Smooth muscle cell (in vitro differentiated cells): Measurements from ENCODE around the gene APH1B. TPM values are rescaled to one million over a fixed set of nuclear protein-coding genes. Genes with fewer than 3 reads are reported as not detected.

Experiments
- DNase-seq: peaks from one replicate; lab custom pipeline; 2025; ENCODE audit not compliant: unreplicated experiment; lab: John Stamatoyannopoulos, UW
- H2AFZ ChIP-seq: fragments of 200-600 bp; sonication (generic); 2 replicates; pipeline ENCODE4 v1.6.0; 2016; ENCODE audit warnings: antibody characterized with exemption, low read depth, mild to moderate bottlenecking
- H3F3A ChIP-seq: fragments of 200-600 bp; sonication (generic); 2 replicates; pipeline ENCODE4 v1.6.0; 2017; ENCODE audit warnings: antibody characterized with exemption, low read depth
- H3K27ac ChIP-seq: fragments of 200-600 bp; sonication (generic); 2 replicates; pipeline ENCODE4 v1.5.1; 2016; ENCODE audit warnings: low read depth, mild to moderate bottlenecking
- H3K27me3 ChIP-seq: fragments of 200-600 bp; sonication (generic); 2 replicates; pipeline ENCODE4 v1.6.1; 2016; ENCODE audit warnings: low read depth, mild to moderate bottlenecking
- H3K36me3 ChIP-seq: fragments of 200-600 bp; sonication (generic); 2 replicates; pipeline ENCODE4 v1.5.1; 2016; ENCODE audit warnings: low read depth
- H3K4me1 ChIP-seq: fragments of 200-600 bp; sonication (generic); 2 replicates; pipeline ENCODE4 v1.5.1; 2016; ENCODE audit warnings: low read depth
- H3K4me2 ChIP-seq: fragments of 200-600 bp; sonication (generic); 2 replicates; pipeline ENCODE4 v1.6.0; 2016; ENCODE audit warnings: mild to moderate bottlenecking
- H3K4me3 ChIP-seq: fragments of 200-600 bp; sonication (generic); 2 replicates; pipeline ENCODE4 v1.5.1; 2016; ENCODE audit warnings: mild to moderate bottlenecking
- H3K79me2 ChIP-seq: fragments of 200-600 bp; sonication (generic); 2 replicates; pipeline ENCODE4 v1.6.0; 2016; ENCODE audit warnings: low read depth, mild to moderate bottlenecking
- H3K9ac ChIP-seq: fragments of 200-600 bp; sonication (generic); 2 replicates; pipeline ENCODE4 v1.6.0; 2016; ENCODE audit warnings: low read depth
- H3K9me3 ChIP-seq: fragments of 200-600 bp; sonication (generic); replicated peaks from 2 replicates; pipeline ENCODE4 v1.5.1; 2016; ENCODE audit warnings: low read depth
- H4K20me1 ChIP-seq: fragments of 200-600 bp; sonication (generic); 2 replicates; pipeline ENCODE4 v1.6.0; 2016; ENCODE audit warnings: low read depth
- CTCF ChIP-seq: fragments of 200-600 bp; sonication (generic); IDR thresholded peaks from 2 replicates; pipeline ENCODE4 v1.5.1; 2017; ENCODE audit warnings: borderline replicate concordance, mild to moderate bottlenecking, antibody characterized with exemption; ENCODE audit not compliant: insufficient read depth, poor library complexity, severe bottlenecking
- WGBS: methylation state at CpG from one replicate; pipeline ENCODE4 v1.1.7; 2016; ENCODE audit warnings: low lambda C conversion rate; 5-methylcytosine and 5-hydroxymethylcytosine counted together
- polyA plus RNA-seq: library from polyadenylated mRNA; unstranded; fragments of >200 nt; fragmentation: Nextera tagmentation; extraction: Ambion mirVana; gene quantifications from 2 replicates; pipeline ENCODE4 v1.2.1, GENCODE V29; 2016
- total RNA-seq: library from RNA; depleted of rRNA; stranded (reverse); fragments of >200 nt; gene quantifications from 2 replicates; pipeline ENCODE4 v1.2.3, GENCODE V29; 2014

The APH1B gene
- total and polyA plus RNA-seq, 2 experiments from 2014 or later, result 14.3 to 15.5 TPM

DNA sequence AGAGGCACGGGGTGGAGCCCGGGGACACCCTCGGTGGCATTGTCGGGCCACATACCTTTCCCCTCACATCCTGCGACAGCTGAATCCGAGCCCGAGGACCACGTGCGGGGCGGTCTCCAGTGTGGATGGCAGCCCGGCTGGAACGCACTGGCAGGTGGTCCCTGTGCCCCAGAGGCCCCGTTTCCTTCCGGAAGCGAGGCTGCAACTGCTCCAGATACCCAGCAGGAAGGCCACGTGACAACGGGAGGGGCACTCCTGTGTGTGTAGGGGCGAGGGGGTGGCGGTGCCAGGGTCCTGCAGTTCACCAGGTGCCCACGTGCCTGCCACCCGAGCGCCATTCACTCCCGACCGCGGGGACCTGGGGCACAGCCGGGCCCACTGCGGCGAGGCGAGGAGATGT, 44.1 kb downstream of the APH1B start:
- DNase-seq, result no peak
- TF ChIP-seq CTCF, result no peak
- Histone ChIP-seq H3F3A (no peaks in the 10 kb centered on the region), H3K36me3 (no peaks in the 10 kb centered on the region), H3K79me2 (no peaks in the 10 kb centered on the region), H3K27me3 (no peaks in the 10 kb centered on the region), H4K20me1 (no peaks in the 10 kb centered on the region), H3K4me2 (no peak overlapping the region), H2AFZ (no peak overlapping the region), H3K9me3 (no peaks in the 10 kb centered on the region), H3K4me3 (no peak overlapping the region), H3K27ac (no peak overlapping the region), H3K4me1 (no peaks in the 10 kb centered on the region), H3K9ac (no peak overlapping the region)
- WGBS, result 97% methylated on average over 29 of the region's 29 CpGs

DNA sequence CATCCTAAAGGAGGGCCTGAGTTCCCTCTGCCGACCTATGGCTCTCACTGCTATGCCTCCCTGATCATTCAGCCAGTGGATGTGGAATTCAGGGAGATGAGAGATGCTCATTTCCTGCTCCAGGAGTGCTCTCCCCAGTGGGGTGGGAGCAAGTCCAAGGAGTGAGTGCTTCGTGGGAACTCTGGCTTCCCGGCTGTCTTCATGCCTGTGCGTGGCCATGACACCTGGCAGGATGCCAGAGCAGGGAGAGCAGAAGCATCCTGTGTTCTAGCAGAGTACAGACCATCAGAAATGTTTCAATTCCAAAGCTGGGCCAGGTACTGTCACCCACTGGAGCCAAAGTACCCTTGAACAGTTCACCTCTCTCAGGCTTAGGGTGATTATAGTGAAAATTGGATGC, 45.1 kb downstream of the APH1B start:
- no peaks in the 10 kb centered on the region for H3K36me3 ChIP-seq
- H3K9me3 ChIP-seq, result no peaks in the 10 kb centered on the region
- H3K4me3 ChIP-seq, result no peak overlapping the region
- H3K27ac ChIP-seq, result no peak overlapping the region
- WGBS, result 62% methylated on average over 4 of the region's 4 CpGs
- TF ChIP-seq CTCF, result no peak
- no peak overlapping the region for H2AFZ ChIP-seq
- no peaks in the 10 kb centered on the region for H3F3A ChIP-seq
- H4K20me1 ChIP-seq, result no peaks in the 10 kb centered on the region
- H3K27me3 ChIP-seq, result no peaks in the 10 kb centered on the region
- H3K4me1 ChIP-seq, result no peaks in the 10 kb centered on the region
- H3K79me2 ChIP-seq, result no peaks in the 10 kb centered on the region
- no peak overlapping the region for H3K9ac ChIP-seq
- no peak for DNase-seq
- no peak overlapping the region for H3K4me2 ChIP-seq

DNA sequence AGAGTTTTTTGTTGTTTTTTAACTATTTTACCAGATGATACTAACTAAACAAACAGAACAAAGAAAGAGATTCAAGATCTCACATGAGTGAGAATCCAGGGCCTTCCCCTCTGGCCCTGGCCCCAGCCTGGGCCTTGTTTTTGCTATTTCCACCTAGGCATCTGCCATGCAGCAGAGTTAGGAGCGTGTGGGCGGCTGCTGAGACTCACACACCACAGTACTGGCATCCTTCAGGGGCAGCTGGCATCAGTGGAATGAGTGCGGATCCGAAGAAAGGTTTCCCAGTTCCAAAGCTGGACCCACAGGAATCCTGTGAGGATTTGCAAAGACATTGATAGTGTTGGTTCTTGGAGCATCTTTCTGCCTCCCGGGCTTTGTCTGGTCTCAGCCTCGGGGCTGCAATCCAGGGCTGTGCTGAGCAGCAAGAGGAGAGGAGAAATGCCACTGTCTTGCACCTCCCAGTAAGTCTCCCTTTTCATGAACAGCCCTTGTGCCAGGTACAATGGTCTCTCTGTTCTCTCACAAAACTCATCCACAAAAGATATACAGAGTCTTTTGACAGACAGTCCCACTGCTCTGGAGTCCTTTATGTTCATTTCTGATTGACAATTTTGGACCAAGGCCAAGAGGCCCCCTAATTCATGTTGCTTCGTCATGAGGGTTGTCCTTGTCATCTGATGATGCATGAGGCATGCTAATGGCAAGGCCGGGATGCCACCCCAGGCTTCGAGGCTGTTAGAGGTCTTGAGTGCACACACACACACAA, 46.6 kb downstream of the APH1B start:
- 88% methylated on average over 9 of the region's 9 CpGs for WGBS
- Histone ChIP-seq H3K36me3 (no peaks in the 10 kb centered on the region), H3K9ac (no peak overlapping the region), H3K4me1 (no peaks in the 10 kb centered on the region), H3K4me2 (no peak overlapping the region), H2AFZ (no peak overlapping the region), H3K27ac (no peak overlapping the region), H3K9me3 (no peaks in the 10 kb centered on the region), H3K4me3 (no peak overlapping the region), H4K20me1 (no peaks in the 10 kb centered on the region), H3F3A (no peaks in the 10 kb centered on the region), H3K27me3 (no peaks in the 10 kb centered on the region), H3K79me2 (no peaks in the 10 kb centered on the region)
- TF ChIP-seq CTCF, result no peak
- no peak for DNase-seq

DNA sequence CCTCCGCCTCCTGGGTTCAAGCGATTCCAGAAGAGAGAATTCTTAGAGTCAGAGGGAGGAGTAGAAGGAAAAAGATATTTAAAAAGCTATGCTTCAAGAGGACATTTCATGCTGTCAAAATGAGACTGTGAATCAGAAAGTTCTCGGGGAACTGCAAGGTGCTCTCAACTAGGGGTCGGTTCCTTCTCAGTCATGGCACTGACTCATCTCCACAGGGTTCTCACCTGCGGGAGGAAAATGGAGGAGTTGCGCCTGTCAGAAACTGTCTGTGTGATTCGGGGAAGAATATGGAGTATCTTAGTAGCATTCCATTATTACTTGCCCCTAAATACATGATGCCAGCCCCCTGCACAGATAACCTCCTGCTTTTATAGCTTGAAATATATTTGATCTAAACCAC, 47.4 kb downstream of the APH1B start:
- TF ChIP-seq CTCF, result no peak
- WGBS, result 96% methylated on average over 7 of the region's 7 CpGs

More for the DNA sequence above, 47.4 kb downstream of the APH1B start:
- Histone ChIP-seq H3K4me1 (no peaks in the 10 kb centered on the region), H3K79me2 (no peaks in the 10 kb centered on the region), H3K9me3 (no peaks in the 10 kb centered on the region), H3K9ac (no peak overlapping the region), H3F3A (no peaks in the 10 kb centered on the region), H3K4me3 (no peak overlapping the region), H2AFZ (no peak overlapping the region), H3K36me3 (no peaks in the 10 kb centered on the region), H3K27me3 (no peaks in the 10 kb centered on the region), H3K27ac (no peak overlapping the region), H3K4me2 (no peak overlapping the region), H4K20me1 (no peaks in the 10 kb centered on the region)
- no peak for DNase-seq
